ENCODE results near the gene TACC3.

GRCh38 chr4:1714303-1715001 is 6.9 kb upstream of the TACC3 start:
- TF ChIP-seq CTCF (IDR thresholded peaks at IDR 0.05) = no peak
- no peak for TF ChIP-seq POLR2A (IDR thresholded peaks at IDR 0.05)
- no peak for TF ChIP-seq POLR2AphosphoS5 (IDR thresholded peaks at IDR 0.05)
